PFSK-1 (cell line): ENCODE measurements around the gene CCN6.

Experiments used
- FOXP2 ChIP-seq: optimal IDR thresholded peaks from 2 replicates; pipeline ENCODE3; 2011; ENCODE audit warnings: borderline replicate concordance, control low read depth, inconsistent platforms; ENCODE audit not compliant: insufficient read depth; ENCODE audit errors: extremely low read length, extremely low read depth
- POLR2AphosphoS5 ChIP-seq: IDR thresholded peaks from 2 replicates; pipeline ENCODE4 v1.6.1; 2012; ENCODE audit warnings: low read depth, mild to moderate bottlenecking, control low read depth, low read length, moderate library complexity
- SIN3A ChIP-seq: IDR thresholded peaks from 2 replicates; pipeline ENCODE4 v1.6.1; 2012; ENCODE audit warnings: mild to moderate bottlenecking, low read length, moderate library complexity, borderline replicate concordance; ENCODE audit not compliant: insufficient read depth
- TAF1 ChIP-seq: IDR thresholded peaks from 2 replicates; pipeline ENCODE4 v1.6.1; 2012; ENCODE audit warnings: low read length, control low read depth, borderline replicate concordance; ENCODE audit not compliant: insufficient read depth
- TF ChIP-seq, protein P1 (sequence below), 2 experiments: IDR thresholded peaks; 2 replicates each; pipeline versions ENCODE4 v1.6.1 to v1.8.0; 2011 to 2012; ENCODE audit warnings: low read depth in 2 of 2, low read length in 2 of 2, control low read depth in 1 of 2, inconsistent platforms in 1 of 2, mild to moderate bottlenecking in 1 of 2, moderate library complexity in 1 of 2; ENCODE audit not compliant: insufficient read depth in 1 of 2

The CCN6 gene

DNA sequence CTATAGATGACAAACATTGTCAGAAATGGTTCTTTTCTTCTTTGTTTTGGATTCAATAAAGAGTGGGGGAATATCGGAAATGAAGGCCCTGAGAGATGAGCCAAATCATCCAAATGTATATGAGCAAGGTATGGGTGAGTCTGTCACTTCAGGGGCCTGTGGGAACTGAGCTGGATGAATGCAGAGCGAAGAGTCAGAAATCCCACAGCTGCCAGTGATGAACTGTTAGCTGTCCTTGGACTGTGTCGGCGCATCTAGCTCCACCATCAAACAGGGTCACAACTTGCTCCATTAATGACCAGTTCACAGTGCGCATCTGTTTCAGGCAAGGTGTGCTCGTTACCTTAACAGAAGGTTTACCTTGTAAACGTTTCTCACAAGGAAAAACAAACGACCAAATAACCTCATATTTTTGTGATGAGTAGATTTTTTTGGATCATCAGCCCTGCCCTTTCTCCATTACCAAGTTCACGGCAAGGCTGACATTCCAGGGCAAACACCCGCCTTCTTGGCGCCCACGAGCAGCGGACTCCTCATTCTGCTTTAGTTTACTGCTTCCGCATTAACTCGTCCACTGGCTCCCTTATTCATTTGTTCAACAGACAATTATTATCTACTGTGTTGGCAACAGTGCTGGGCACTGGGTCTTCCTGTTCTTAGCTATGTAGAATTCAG lies 15.0 kb upstream of the CCN6 start:
- TF ChIP-seq, protein P1, sequence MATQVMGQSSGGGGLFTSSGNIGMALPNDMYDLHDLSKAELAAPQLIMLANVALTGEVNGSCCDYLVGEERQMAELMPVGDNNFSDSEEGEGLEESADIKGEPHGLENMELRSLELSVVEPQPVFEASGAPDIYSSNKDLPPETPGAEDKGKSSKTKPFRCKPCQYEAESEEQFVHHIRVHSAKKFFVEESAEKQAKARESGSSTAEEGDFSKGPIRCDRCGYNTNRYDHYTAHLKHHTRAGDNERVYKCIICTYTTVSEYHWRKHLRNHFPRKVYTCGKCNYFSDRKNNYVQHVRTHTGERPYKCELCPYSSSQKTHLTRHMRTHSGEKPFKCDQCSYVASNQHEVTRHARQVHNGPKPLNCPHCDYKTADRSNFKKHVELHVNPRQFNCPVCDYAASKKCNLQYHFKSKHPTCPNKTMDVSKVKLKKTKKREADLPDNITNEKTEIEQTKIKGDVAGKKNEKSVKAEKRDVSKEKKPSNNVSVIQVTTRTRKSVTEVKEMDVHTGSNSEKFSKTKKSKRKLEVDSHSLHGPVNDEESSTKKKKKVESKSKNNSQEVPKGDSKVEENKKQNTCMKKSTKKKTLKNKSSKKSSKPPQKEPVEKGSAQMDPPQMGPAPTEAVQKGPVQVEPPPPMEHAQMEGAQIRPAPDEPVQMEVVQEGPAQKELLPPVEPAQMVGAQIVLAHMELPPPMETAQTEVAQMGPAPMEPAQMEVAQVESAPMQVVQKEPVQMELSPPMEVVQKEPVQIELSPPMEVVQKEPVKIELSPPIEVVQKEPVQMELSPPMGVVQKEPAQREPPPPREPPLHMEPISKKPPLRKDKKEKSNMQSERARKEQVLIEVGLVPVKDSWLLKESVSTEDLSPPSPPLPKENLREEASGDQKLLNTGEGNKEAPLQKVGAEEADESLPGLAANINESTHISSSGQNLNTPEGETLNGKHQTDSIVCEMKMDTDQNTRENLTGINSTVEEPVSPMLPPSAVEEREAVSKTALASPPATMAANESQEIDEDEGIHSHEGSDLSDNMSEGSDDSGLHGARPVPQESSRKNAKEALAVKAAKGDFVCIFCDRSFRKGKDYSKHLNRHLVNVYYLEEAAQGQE (IDR thresholded peaks at IDR 0.05; ENCODE audit: insufficient read depth in 1 of 2, low read depth in 2 of 2, low read length in 2 of 2): no peak
- TF ChIP-seq TAF1: no peak
- TF ChIP-seq SIN3A: no peak
- no peak for TF ChIP-seq FOXP2
- no peak for TF ChIP-seq POLR2AphosphoS5

DNA sequence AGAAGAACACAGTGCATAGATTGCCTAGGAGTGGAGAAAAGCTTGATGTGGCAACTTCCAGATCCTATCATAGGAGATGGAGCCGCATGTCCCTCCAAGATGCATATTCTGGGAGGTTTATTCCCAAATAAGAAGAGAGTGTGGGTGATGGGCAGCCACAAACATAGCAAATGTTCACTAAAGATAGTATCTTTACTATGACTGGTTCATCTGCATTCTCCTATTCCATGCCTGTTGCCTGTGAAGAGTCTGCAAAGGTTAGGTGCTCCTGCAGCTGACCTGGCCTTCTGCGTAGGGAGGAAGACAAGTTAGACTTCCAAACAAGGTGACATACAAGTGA lies 14.5 kb upstream of the CCN6 start:
- TF ChIP-seq POLR2AphosphoS5: no peak
- no peak for TF ChIP-seq TAF1
- no peak for TF ChIP-seq FOXP2
- TF ChIP-seq SIN3A: no peak
- TF ChIP-seq, protein P1 (IDR thresholded peaks at IDR 0.05; ENCODE audit: insufficient read depth in 1 of 2, low read depth in 2 of 2, low read length in 2 of 2): no peak

- TF ChIP-seq FOXP2 (no peak), SIN3A (no peak), TAF1 (no peak), POLR2AphosphoS5 (no peak)
- TF ChIP-seq, protein P1 (IDR thresholded peaks at IDR 0.05; ENCODE audit: insufficient read depth in 1 of 2, low read depth in 2 of 2, low read length in 2 of 2): no peak
These were observed 12.9 kb upstream of the CCN6 start for GRCh38 chr6:112040956-112041355.

DNA sequence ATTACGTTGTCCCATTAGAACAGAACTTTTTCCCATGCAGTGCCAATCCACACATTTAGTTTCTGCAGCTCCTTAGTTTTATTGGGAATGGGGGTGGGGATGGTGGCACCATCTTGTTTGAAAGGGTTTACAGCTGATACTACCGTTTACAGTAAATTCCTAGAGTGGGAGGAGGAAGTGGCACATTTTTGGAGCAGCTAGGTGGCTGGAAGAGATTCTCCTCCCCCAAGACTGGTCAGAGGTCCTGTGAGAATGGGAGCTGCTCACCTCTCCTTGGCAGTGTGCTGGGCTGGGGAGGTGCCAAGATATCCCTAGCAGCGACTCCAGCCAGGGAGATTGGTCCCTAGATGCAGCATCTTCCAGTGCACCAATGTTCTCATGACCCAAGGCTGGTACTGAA lies 12.4 kb upstream of the CCN6 start:
- TF ChIP-seq, protein P1 (IDR thresholded peaks at IDR 0.05; ENCODE audit: insufficient read depth in 1 of 2, low read depth in 2 of 2, low read length in 2 of 2): no peak
- no peak for TF ChIP-seq SIN3A
- no peak for TF ChIP-seq POLR2AphosphoS5
- TF ChIP-seq FOXP2: no peak
- TF ChIP-seq TAF1: no peak
